GM12865 (cell line): Measurements from ENCODE around the gene SFMBT2.
A peak's percentile ranks its signal among the peaks of the same experiment; 100 is the strongest.

Experiments
- DNase-seq: peaks from one replicate; pipeline ENCODE4 v3.0.0; 2010; ENCODE audit warnings: low read depth
- H3K4me3 ChIP-seq: 2 replicates; pipeline ENCODE4 v1.5.1; 2011; ENCODE audit warnings: mild to moderate bottlenecking, low read depth, low read length, control low read depth
- TF ChIP-seq, protein P1 (sequence below): IDR thresholded peaks from 2 replicates; pipeline ENCODE4 v1.5.1; 2011; ENCODE audit warnings: low read length, control low read depth, low read depth, inconsistent platforms; ENCODE audit not compliant: insufficient read depth; ENCODE audit errors: missing control alignments

SFMBT2 gene

GRCh38 chr10:7245505-7245904, 165.3 kb downstream of the SFMBT2 start:
- no peak overlapping the region for H3K4me3 ChIP-seq
- DNase-seq = no peak
- TF ChIP-seq, protein P1, sequence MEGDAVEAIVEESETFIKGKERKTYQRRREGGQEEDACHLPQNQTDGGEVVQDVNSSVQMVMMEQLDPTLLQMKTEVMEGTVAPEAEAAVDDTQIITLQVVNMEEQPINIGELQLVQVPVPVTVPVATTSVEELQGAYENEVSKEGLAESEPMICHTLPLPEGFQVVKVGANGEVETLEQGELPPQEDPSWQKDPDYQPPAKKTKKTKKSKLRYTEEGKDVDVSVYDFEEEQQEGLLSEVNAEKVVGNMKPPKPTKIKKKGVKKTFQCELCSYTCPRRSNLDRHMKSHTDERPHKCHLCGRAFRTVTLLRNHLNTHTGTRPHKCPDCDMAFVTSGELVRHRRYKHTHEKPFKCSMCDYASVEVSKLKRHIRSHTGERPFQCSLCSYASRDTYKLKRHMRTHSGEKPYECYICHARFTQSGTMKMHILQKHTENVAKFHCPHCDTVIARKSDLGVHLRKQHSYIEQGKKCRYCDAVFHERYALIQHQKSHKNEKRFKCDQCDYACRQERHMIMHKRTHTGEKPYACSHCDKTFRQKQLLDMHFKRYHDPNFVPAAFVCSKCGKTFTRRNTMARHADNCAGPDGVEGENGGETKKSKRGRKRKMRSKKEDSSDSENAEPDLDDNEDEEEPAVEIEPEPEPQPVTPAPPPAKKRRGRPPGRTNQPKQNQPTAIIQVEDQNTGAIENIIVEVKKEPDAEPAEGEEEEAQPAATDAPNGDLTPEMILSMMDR = no peak

DNA sequence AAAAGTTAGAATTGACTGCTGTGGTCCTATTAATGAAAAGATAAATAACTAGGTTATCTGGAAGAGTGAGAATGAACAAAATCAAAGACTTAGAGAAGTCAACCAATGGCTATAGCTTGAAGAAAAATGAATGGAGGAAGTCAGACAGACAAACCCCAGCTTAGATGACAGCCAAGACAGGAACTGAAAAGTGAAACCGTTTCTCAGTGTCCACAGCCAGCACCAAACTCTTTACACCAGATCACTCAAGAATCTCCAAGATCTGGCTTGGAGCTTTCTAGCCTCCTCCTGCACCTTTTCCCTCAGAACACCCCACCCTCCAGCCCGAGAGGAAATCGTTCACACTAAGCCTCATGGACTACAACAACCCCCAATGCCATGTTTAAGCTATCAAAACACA, 167.0 kb downstream of the SFMBT2 start:
- no peak overlapping the region for H3K4me3 ChIP-seq
- DNase-seq = peak; percentile 64
- TF ChIP-seq, protein P1 = no peak

GRCh38 chr10:7243139-7243538, 167.7 kb downstream of the SFMBT2 start:
- DNase-seq = no peak
- TF ChIP-seq, protein P1 = no peak
- no peak overlapping the region for H3K4me3 ChIP-seq

- H3K4me3 ChIP-seq = no peak overlapping the region
- TF ChIP-seq, protein P1 = no peak
- DNase-seq = peak; percentile 49
Measured at GRCh38 chr10:7239312-7239985, 171.4 kb downstream of the SFMBT2 start.

DNA sequence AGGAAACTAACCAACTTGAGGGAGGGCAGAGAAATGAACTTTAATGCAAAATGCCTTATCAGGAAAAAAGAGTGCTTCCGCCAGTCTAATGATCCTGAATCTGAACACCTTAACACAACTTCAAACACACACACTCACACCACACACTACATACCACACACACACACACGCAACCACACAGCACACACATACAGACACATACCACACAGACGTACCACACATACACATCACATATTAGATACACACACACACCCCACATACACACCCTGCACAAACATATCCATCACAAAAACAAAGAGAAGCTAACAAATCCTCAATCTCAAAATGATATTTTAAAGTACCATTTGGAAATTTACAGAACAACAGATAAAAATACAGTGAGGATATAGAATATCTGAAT, 175.5 kb downstream of the SFMBT2 start:
- TF ChIP-seq, protein P1 = no peak
- H3K4me3 ChIP-seq = no peak overlapping the region
- DNase-seq = no peak

DNA sequence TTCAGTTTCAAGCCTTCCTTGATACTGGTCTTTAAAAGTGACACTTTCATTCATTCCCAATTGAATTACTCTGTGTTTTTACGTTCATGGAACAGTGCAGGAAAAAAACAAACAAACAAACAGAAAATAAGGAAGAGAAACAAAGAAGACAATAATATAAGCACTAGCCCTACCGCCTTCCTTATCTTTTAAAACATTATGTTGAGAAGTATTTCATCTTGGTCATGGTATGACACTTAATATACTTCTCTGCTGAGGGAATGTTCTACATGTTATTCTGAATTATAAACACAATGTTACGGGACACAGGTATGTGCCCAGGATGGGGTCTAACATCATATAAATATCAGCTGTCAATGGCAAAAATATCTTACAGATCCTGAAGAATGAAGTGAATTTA, 176.7 kb downstream of the SFMBT2 start:
- TF ChIP-seq, protein P1 = no peak
- H3K4me3 ChIP-seq = no peak overlapping the region
- no peak for DNase-seq
